GM18519 (cell line): ENCODE measurements around the gene KCNH3.
"Not testable (repeated sequence)": the region's sequence is repeated elsewhere in the genome, so short reads cannot be mapped to it uniquely, and the experiment has no call there.

Source experiments
- ATAC-seq: cut with Tn5 transposase; IDR thresholded peaks from one replicate; pipeline ENCODE4 v1.9.1; 2021; ENCODE audit warnings: mild to moderate bottlenecking, moderate library complexity; ENCODE audit not compliant: unreplicated experiment, low FRiP score

Gene KCNH3

DNA sequence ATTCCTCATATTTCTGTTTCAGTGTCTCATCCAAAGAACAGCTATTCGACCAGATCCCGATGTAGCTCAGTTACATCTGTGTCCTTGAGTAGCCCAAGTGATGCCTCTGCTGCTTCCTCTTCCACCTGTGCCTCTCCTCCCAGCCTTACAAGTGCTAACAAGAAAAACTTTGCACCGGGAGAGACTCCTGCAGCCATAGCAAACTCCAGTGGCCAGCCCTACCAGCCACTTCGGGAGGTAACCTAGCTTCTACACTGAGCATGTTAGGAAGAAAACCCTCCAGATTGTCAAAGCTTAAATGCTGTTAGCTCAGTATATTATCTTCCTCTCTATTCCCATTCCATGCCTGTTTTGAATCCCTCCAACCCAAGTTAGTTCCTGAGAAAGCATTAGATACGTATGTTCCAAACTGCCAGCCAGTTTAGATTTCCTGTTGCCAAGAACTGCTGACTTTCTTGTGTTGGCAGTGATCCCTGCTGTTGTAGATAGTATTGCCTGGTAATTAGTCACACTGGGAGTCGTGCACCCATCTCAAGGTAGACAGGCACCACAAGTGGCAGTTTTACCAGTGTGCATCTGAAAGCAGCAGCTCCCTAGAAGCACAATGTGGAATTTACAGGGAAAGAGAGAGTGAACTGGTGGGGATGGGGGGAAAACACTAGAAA is 14.0 kb upstream of the KCNH3 start:
- no peak for ATAC-seq

DNA sequence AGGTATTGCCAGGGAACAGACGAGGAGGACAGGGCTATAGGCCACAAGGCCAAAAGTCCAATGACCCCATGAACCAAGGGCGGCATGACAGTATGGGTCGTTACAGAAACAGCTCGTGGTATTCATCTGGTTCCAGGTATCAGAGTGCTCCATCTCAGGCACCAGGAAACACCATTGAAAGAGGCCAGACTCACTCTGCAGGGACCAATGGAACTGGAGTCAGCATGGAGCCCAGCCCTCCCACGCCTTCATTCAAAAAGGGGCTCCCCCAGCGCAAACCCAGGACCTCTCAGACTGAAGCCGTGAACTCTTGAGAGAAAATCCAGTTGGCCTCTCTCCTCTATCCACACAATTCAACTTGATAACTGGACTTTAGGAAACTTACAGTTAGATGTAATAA is 12.9 kb upstream of the KCNH3 start:
- ATAC-seq, result no peak

GRCh38 chr12:49527361-49528130 is 11.3 kb upstream of the KCNH3 start:
- no peak for ATAC-seq

DNA sequence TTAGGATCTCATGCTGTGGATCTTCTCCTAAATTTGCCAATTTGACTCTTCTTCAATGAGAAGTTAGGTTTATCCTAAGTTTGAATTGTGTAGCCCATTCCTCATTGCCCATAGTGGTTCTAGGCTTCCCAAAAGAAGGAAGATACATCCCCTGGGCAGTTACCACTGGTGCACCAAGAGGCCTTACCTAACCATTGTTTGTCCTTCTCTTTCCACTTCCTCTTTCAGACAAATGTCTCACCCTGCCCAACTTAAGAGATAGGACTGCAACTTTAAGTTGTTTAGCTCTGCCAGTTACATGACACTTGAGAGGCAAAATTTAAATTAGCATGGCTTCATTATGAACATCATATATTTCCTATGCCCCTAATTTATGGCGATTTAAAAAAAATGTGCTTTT is 9.4 kb upstream of the KCNH3 start:
- no peak for ATAC-seq

DNA sequence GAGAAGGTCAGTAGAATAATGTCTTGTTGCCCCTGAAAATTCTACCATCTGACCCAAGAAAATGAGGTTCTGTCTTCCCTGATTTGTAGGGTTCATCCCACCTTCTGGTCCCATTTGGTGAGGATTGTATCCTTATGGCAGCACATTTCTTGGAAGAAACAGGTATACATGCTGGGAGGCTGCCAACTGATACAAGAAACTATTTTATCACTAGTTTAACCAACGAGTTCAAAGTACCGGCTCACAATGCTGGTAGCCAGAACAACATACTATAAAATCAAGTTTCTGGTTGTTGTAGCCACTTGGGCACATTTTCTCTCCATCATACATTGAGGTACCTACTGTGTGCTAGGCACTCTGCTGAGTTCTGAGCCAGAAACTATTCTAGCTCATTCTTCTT is 7.1 kb upstream of the KCNH3 start:
- ATAC-seq, result no peak

GRCh38 chr12:49533331-49533730 is 5.5 kb upstream of the KCNH3 start:
- no peak for ATAC-seq

- not testable (repeated sequence) for ATAC-seq
Observed at GRCh38 chr12:49534122-49534521, 4.7 kb upstream of the KCNH3 start.

GRCh38 chr12:49534731-49535278 is 4.0 kb upstream of the KCNH3 start:
- ATAC-seq, result no peak

DNA sequence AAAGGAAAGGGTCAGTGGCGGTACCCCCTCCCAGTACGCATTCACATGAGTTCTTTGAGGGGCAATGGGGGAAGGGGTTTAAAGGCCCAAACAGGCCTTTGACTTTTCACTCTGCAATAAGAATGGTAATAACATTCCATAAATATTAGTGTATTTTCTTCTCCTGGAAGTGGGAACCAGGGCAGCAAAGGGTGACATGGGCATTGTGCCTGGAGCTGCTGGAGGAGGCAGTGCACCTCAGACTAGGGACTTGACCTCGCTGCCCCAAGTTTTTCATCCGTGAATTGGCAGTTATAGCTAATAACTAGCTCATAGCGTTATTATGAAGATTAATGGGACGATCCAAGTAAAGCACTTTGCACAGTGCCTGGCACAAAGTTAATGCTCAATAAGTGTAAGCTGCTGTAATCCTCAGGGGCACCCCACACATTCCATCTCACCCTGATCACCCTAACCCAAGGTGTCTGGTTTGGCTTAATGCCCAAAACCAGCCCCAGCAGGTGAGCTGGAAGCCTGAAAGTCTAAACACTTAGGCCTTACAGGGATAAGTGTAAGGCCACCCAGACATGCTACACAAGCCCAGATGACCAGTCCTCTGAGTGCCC is 2.8 kb upstream of the KCNH3 start:
- ATAC-seq, result no peak

- no peak for ATAC-seq
Observed at GRCh38 chr12:49536526-49537071, 2.2 kb upstream of the KCNH3 start.

- ATAC-seq, result no peak
Observed at GRCh38 chr12:49537231-49537751, 1.5 kb upstream of the KCNH3 start.

GRCh38 chr12:49537752-49538509 is 899 bp upstream of the KCNH3 start:
- ATAC-seq, result no peak

DNA sequence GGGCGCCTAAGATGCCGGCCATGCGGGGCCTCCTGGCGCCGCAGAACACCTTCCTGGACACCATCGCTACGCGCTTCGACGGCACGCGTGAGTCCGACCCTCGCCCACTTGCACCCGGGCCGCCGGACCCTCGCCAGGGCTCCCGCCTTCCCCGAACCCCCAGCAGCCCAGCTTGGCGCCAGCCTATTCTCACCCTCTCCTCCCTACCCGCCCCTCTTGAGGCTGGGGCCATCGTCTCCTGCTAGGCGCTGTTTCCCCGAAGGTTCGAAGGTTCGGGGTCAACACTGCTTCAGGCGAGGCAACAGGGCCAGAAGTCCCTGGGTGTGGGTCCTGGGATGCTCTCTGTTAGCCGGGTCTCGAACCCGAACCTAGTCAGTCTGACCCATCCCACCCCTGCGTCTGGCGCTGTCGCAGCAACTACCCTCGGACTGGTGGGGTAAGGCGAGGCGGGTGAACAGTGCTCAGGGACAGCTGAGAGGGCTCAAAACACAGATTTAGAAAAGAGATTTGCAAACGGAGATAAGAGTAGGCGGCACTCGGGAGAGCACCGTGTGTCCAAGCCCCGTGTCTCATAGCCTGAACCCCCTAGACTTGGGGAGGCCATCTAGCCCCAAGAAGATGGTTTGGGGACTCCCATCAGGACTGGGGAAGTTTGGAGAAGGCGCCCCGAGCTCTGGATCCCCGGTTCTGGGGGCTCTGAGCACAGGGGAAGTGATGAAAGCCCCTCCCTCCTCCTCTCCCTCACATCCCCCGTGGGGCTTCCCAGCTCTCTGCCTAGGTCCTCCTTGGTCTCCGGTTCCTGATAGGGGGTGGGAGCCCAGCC is 787 bp downstream of the KCNH3 start:
- ATAC-seq, result no peak

DNA sequence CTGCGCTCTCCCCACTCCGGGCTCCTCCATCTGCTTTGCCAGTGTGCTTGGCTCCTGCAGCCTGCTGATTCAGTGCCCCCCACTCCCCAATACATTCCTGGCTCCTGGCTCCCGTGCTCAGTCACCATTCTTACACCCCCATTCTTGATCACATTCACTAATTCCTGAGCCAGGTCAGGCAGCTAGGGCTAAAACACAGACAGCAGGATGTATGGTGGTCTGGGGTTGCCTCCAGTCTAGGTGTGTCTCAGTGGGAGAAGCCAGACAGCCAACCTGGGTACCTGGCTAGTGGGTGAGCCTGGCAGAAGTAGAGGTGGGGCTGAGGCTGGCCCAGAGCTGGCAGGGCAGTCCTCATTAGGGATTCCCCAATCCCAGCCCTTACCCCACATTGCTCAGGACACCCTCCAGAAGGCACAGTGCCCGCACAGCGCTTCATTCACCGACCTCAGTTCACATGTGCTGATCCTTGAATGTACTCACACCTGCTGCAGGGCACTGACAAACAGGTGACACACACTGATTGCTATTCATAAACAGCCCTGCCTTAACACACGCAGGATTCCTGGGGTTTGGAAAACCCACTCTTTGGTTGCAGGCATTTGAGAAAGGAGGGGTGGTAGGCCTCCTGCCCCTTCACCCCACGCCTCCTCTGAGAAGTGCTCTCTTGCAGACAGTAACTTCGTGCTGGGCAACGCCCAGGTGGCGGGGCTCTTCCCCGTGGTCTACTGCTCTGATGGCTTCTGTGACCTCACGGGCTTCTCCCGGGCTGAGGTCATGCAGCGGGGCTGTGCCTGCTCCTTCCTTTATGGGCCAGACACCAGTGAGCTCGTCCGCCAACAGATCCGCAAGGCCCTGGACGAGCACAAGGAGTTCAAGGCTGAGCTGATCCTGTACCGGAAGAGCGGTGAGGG is 1.7 kb downstream of the KCNH3 start:
- ATAC-seq, result no peak

DNA sequence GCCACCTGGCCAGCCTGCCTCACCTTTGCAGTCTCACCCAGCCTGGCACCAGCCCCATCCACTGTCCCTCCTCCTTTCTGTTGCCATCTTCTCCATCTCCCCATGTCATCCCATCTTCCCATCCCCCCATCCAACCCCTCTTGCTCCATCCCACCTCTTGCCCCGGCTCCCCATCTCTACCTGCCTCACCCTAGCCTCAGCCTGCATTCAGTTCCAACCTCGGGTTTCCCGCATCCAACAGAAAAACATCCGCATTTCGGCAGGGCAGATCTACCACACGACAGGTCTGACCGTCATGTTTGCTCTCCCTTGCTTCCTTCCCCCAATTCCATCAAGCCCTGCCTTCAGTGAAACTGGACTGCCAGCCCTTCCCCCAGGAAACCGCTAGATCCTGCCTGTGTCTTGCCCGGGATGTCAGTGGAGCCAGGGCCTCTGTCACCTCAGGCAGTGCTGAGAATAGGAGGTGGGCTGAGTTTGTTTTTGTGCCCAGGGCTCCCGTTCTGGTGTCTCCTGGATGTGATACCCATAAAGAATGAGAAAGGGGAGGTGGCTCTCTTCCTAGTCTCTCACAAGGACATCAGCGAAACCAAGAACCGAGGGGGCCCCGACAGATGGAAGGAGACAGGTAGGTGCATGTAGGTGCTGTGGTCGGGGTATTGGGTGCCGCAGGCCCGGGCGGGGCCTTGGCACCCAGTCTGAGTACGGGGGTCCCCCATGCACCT is 2.5 kb downstream of the KCNH3 start:
- ATAC-seq, result no peak

- ATAC-seq, result no peak
Observed at GRCh38 chr12:49541911-49542505, 3.2 kb downstream of the KCNH3 start.

DNA sequence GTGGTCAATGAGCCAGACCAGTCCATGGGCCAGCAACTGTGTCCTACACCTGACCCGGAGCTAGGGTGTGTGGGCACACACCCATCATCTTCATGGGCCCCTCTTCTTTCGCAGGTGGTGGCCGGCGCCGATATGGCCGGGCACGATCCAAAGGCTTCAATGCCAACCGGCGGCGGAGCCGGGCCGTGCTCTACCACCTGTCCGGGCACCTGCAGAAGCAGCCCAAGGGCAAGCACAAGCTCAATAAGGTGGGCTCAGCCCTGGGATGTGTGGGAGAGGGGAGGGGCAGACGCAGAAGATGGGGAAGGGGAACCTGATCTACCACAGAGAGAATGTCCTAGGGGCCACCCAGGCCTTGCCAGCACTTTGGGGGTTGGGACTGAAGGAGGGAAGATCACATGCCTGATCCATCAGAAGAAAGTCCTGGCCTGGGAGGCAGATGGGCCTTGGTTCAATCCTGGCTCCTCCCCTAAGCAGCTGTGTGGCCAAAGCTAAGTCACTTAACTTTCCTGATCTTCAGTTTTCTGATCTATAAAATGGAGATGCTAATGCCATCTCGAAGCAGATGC is 3.8 kb downstream of the KCNH3 start:
- no peak for ATAC-seq
